Hepatocyte (in vitro differentiated cells): ENCODE results near the gene SFT2D1. TPM values are rescaled to one million over a fixed set of nuclear protein-coding genes. Genes with fewer than 3 reads are reported as not detected.
"Not testable (repeated sequence)": the region's sequence is repeated elsewhere in the genome, so short reads cannot be mapped to it uniquely, and the experiment has no call there.

Source experiments
- DNase-seq: peaks from one replicate; pipeline ENCODE4 v3.0.0-alpha.2; 2016; ENCODE audit warnings: low spot score
- H2AFZ ChIP-seq: fragments of 200-600 bp; sonication (generic); 2 replicates; pipeline ENCODE4 v1.6.0; 2016; ENCODE audit warnings: antibody characterized with exemption, mild to moderate bottlenecking
- H3K27ac ChIP-seq: fragments of 200-600 bp; sonication (generic); 2 replicates; pipeline ENCODE4 v1.5.1; 2016; ENCODE audit warnings: mild to moderate bottlenecking
- H3K27me3 ChIP-seq: fragments of 200-600 bp; sonication (generic); 2 replicates; pipeline ENCODE4 v1.6.1; 2016
- H3K36me3 ChIP-seq: fragments of 200-600 bp; sonication (generic); replicated peaks from 2 replicates; pipeline ENCODE4 v1.5.1; 2016; ENCODE audit warnings: low read depth; ENCODE audit not compliant: insufficient read depth
- H3K4me1 ChIP-seq: fragments of 200-600 bp; sonication (generic); 2 replicates; pipeline ENCODE4 v1.5.1; 2016; ENCODE audit warnings: mild to moderate bottlenecking, moderate library complexity; ENCODE audit not compliant: insufficient read depth
- H3K4me2 ChIP-seq: fragments of 200-600 bp; sonication (generic); 2 replicates; pipeline ENCODE4 v1.6.0; 2016
- H3K4me3 ChIP-seq: fragments of 200-600 bp; sonication (generic); 2 replicates; pipeline ENCODE4 v1.5.1; 2016; ENCODE audit warnings: mild to moderate bottlenecking
- H3K79me2 ChIP-seq: fragments of 200-600 bp; sonication (generic); 2 replicates; pipeline ENCODE4 v1.6.0; 2017; ENCODE audit warnings: mild to moderate bottlenecking
- H3K9me2 ChIP-seq: fragments of 200-600 bp; sonication (generic); replicated peaks from 2 replicates; pipeline ENCODE4 v1.6.0; 2017; ENCODE audit warnings: mild to moderate bottlenecking; ENCODE audit not compliant: insufficient read depth
- H3K9me3 ChIP-seq: fragments of 200-600 bp; sonication (generic); 2 replicates; pipeline ENCODE4 v1.5.1; 2016; ENCODE audit warnings: low read depth, mild to moderate bottlenecking
- H4K20me1 ChIP-seq: fragments of 200-600 bp; sonication (generic); 2 replicates; pipeline ENCODE4 v1.6.0; 2016; ENCODE audit warnings: mild to moderate bottlenecking; ENCODE audit not compliant: insufficient read depth, poor library complexity, severe bottlenecking
- EZH2 ChIP-seq: fragments of 200-600 bp; sonication (generic); IDR thresholded peaks from 2 replicates; pipeline ENCODE4 v1.6.1; 2016; ENCODE audit warnings: antibody characterized with exemption, mild to moderate bottlenecking, borderline replicate concordance
- EZH2phosphoT487 ChIP-seq: fragments of 200-600 bp; sonication (generic); IDR thresholded peaks from one replicate; pipeline ENCODE4 v1.6.1; 2018; ENCODE audit warnings: antibody characterized with exemption, mild to moderate bottlenecking, low read depth, moderate library complexity; ENCODE audit not compliant: unreplicated experiment, severe bottlenecking
- WGBS: methylation state at CpG from one replicate; pipeline ENCODE4 v1.1.6; 2016; ENCODE audit warnings: low lambda C conversion rate; ENCODE audit errors: missing lambda C conversion rate; 5-methylcytosine and 5-hydroxymethylcytosine counted together
- polyA plus RNA-seq: library from polyadenylated mRNA; unstranded; fragments of >200 nt; fragmentation: Nextera tagmentation; extraction: Ambion mirVana; gene quantifications from 2 replicates; pipeline ENCODE4 v1.2.1, GENCODE V29; 2016
- total RNA-seq: library from RNA; depleted of rRNA; stranded (reverse); fragments of >200 nt; gene quantifications from 2 replicates; pipeline ENCODE4 v1.2.3, GENCODE V29; 2014
- TF ChIP-seq, protein P1 (sequence below): fragments of 200-600 bp; sonication (generic); IDR thresholded peaks from 2 replicates; pipeline ENCODE4 v1.5.1; 2016; ENCODE audit warnings: antibody characterized with exemption, mild to moderate bottlenecking; ENCODE audit not compliant: poor library complexity

SFT2D1 gene
- total and polyA plus RNA-seq, 2 experiments from 2014 or later, result 51.6 to 83.0 TPM

DNA sequence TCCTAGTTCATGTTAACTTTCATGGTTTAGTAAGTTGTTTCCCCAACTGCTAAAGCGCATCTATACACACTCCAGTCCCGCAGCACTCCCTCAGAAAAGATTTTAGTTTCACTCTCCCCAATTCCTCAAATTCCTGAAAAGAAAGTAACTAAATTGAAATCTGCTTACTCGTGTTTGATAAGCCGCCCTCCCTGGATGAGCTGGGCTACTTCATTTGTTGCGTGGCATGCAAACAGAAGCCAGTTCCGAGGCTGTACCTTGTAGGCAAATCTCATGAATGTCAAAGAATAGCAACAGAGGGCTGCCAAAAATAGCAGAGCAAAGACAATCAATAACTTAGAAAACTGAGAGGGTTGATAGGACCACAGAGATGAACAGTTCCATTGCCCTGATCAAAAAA lies 23.5 kb upstream of the SFT2D1 start:
- H3K27ac ChIP-seq, result no peak overlapping the region
- H3K36me3 ChIP-seq, result no peaks in the 10 kb centered on the region
- H3K4me1 ChIP-seq, result no peaks in the 10 kb centered on the region
- H4K20me1 ChIP-seq, result no peaks in the 10 kb centered on the region
- no peaks in the 10 kb centered on the region for H3K79me2 ChIP-seq
- no peak for DNase-seq
- no peak overlapping the region for H3K4me2 ChIP-seq
- no peaks in the 10 kb centered on the region for H3K9me2 ChIP-seq
- no peaks in the 10 kb centered on the region for H3K27me3 ChIP-seq
- H3K9me3 ChIP-seq, result no peaks in the 10 kb centered on the region
- H2AFZ ChIP-seq, result no peak overlapping the region
- 79% methylated on average over 6 of the region's 6 CpGs for WGBS
- TF ChIP-seq EZH2 (no peak), EZH2phosphoT487 (no peak)
- H3K4me3 ChIP-seq, result no peak overlapping the region

DNA sequence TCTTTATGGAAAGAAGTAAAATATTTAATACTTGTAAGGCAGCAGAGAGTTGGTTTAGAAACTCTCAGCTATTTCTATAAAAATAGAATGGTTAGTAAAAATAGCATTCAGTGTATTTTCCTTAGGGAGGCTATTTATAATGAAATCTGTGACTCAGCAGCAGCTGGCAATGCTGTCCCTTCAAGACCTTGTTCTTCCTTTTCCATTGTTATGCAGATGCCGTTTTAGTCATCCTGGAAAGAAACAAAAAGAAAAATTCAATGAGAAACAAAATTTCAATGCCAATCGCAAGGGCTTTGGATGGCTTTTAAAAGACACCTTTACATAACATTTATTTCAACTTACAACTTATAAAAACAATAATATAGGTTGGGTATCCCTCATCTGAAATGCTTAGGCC lies 22.9 kb upstream of the SFT2D1 start:
- Histone ChIP-seq H3K9me3 (no peaks in the 10 kb centered on the region), H3K9me2 (no peaks in the 10 kb centered on the region), H3K36me3 (no peaks in the 10 kb centered on the region), H3K27me3 (no peaks in the 10 kb centered on the region), H3K4me1 (no peaks in the 10 kb centered on the region), H3K79me2 (no peaks in the 10 kb centered on the region), H3K4me2 (no peak overlapping the region), H4K20me1 (no peaks in the 10 kb centered on the region), H2AFZ (no peak overlapping the region), H3K27ac (no peak overlapping the region), H3K4me3 (no peak overlapping the region)
- no peak for DNase-seq
- TF ChIP-seq, protein P1, sequence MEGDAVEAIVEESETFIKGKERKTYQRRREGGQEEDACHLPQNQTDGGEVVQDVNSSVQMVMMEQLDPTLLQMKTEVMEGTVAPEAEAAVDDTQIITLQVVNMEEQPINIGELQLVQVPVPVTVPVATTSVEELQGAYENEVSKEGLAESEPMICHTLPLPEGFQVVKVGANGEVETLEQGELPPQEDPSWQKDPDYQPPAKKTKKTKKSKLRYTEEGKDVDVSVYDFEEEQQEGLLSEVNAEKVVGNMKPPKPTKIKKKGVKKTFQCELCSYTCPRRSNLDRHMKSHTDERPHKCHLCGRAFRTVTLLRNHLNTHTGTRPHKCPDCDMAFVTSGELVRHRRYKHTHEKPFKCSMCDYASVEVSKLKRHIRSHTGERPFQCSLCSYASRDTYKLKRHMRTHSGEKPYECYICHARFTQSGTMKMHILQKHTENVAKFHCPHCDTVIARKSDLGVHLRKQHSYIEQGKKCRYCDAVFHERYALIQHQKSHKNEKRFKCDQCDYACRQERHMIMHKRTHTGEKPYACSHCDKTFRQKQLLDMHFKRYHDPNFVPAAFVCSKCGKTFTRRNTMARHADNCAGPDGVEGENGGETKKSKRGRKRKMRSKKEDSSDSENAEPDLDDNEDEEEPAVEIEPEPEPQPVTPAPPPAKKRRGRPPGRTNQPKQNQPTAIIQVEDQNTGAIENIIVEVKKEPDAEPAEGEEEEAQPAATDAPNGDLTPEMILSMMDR, result no peak
- no peak for TF ChIP-seq EZH2
- TF ChIP-seq EZH2phosphoT487, result no peak
- WGBS, result 65% methylated on average over 2 of the region's 2 CpGs

DNA sequence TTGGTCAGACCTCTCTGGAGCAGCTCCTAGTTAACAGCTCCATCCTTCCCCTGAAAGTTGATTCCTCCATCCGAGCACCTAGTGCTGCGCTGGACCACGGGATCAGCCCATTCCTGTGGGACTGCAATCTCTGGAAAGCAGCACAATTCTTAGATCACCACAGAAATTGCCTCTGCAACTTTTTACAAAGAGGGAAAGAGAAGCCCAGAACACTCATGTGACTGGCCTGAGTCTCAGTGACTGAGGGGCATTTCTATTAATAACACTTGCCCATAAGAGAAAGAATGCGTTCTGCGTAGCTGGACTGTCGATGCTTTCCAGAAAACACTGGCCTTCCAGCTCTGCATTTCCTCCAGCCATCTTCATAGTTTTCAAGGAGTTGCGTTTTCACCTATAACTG lies 22.1 kb upstream of the SFT2D1 start:
- Histone ChIP-seq H3K79me2 (no peaks in the 10 kb centered on the region), H2AFZ (no peak overlapping the region), H3K9me2 (no peaks in the 10 kb centered on the region), H3K4me1 (no peaks in the 10 kb centered on the region), H3K27me3 (no peaks in the 10 kb centered on the region), H4K20me1 (no peaks in the 10 kb centered on the region), H3K4me3 (no peak overlapping the region), H3K4me2 (no peak overlapping the region), H3K36me3 (no peaks in the 10 kb centered on the region), H3K9me3 (no peaks in the 10 kb centered on the region), H3K27ac (no peak overlapping the region)
- 95% methylated on average over 7 of the region's 7 CpGs for WGBS
- no peak for TF ChIP-seq EZH2
- no peak for DNase-seq

DNA sequence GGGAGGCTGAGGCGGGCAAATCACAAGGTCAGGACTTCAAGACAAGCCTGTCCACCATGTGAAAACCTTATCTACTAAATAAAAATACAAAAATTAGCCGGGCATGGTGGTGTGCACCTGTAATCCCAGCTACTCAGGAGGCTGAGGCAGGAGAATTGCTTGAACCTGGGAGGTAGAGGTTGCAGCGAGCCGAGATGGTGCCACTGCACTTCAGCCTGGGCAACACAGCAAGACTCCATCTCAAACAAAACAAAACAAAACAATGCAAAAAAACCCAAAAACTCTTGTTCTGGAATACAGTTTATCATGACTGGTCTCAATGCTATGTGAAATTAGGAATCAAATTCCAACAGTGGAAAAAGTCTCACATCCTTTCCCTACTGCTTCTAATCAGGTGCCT lies 20.1 kb upstream of the SFT2D1 start:
- not testable (repeated sequence) for H3K4me1 ChIP-seq, H3K4me3 ChIP-seq
- WGBS, result 95% methylated on average over 4 of the region's 4 CpGs

DNA sequence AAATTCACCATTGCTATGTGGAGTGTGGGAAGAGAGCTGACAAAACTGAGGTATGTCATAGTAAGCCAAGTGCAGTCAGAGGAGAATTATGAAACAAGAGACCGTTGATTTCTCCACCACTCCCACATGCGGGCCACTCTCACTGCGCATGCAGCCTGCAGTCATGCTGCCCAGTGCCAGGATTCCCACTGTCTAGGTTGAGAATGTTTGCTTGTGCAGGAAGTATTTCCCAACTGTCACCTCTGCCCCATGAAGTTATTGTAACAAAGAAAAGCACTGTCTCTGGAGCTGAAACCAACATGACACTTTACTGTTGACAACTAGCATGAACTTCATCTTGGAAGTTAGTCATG lies 18.7 kb upstream of the SFT2D1 start:
- no peaks in the 10 kb centered on the region for H3K79me2 ChIP-seq
- H3K4me2 ChIP-seq, result no peak overlapping the region
- DNase-seq, result peak; percentile 21
- H3K9me2 ChIP-seq, result no peaks in the 10 kb centered on the region
- no peak overlapping the region for H2AFZ ChIP-seq
- 78% methylated on average over 3 of the region's 3 CpGs for WGBS
- TF ChIP-seq, protein P1, result no peak
- no peak for TF ChIP-seq EZH2
- no peak for TF ChIP-seq EZH2phosphoT487
- no peak overlapping the region for H3K27ac ChIP-seq
- no peaks in the 10 kb centered on the region for H3K27me3 ChIP-seq
- no peaks in the 10 kb centered on the region for H3K36me3 ChIP-seq
- H3K9me3 ChIP-seq, result no peaks in the 10 kb centered on the region
- no peak overlapping the region for H3K4me3 ChIP-seq
- no peaks in the 10 kb centered on the region for H4K20me1 ChIP-seq
- no peaks in the 10 kb centered on the region for H3K4me1 ChIP-seq

More for the DNA sequence above, 20.1 kb upstream of the SFT2D1 start:
- H2AFZ ChIP-seq, H3K4me2 ChIP-seq, H3K36me3 ChIP-seq, DNase-seq, H3K9me2 ChIP-seq, H4K20me1 ChIP-seq, H3K9me3 ChIP-seq, H3K27ac ChIP-seq, H3K79me2 ChIP-seq, H3K27me3 ChIP-seq: not testable (repeated sequence)
